ENCODE results near the gene RASGRP2.

- TF ChIP-seq PAX5 (IDR thresholded peaks at IDR 0.05; ENCODE audit: insufficient read depth, low read length, severe bottlenecking) = no peak
- TF ChIP-seq POLR2A (IDR thresholded peaks at IDR 0.05; ENCODE audit: low read depth, low read length) = no peak
Observed at GRCh38 chr11:64754919-64755662, 11.1 kb upstream of the RASGRP2 start.
